Osteoblast (primary cell): Measurements from ENCODE around the gene BANP. TPM values are rescaled to one million over a fixed set of nuclear protein-coding genes. Genes with fewer than 3 reads are reported as not detected.
"Not testable (repeated sequence)": the region's sequence is repeated elsewhere in the genome, so short reads cannot be mapped to it uniquely, and the experiment has no call there.

ENCODE experiments used
- DNase-seq: peaks from one replicate; pipeline ENCODE4 v3.0.0; 2011; ENCODE audit warnings: low spot score, mixed read lengths; ENCODE audit not compliant: insufficient read length; ENCODE audit errors: missing footprints
- H2AFZ ChIP-seq: 2 replicates; pipeline ENCODE4 v1.6.0; 2011; ENCODE audit warnings: mild to moderate bottlenecking, low read length
- H3K27ac ChIP-seq: 2 replicates; pipeline ENCODE4 v1.5.1; 2011; ENCODE audit warnings: mild to moderate bottlenecking, low read depth, low read length, moderate library complexity
- H3K27me3 ChIP-seq: 2 replicates; pipeline ENCODE4 v1.6.0; 2012; ENCODE audit warnings: mild to moderate bottlenecking, control low read depth, inconsistent platforms, low read length, moderate library complexity; ENCODE audit not compliant: insufficient read depth
- H3K36me3 ChIP-seq: 2 replicates; pipeline ENCODE4 v1.5.1; 2011; ENCODE audit warnings: mild to moderate bottlenecking, low read length, control low read depth, moderate library complexity; ENCODE audit not compliant: insufficient read depth
- H3K4me1 ChIP-seq: 2 replicates; pipeline ENCODE4 v1.5.1; 2011; ENCODE audit warnings: mild to moderate bottlenecking, low read length, control low read depth, moderate library complexity; ENCODE audit not compliant: insufficient read depth
- H3K4me2 ChIP-seq: 2 replicates; pipeline ENCODE4 v1.6.0; 2011; ENCODE audit warnings: mild to moderate bottlenecking, low read length; ENCODE audit not compliant: insufficient read depth
- H3K4me3 ChIP-seq: fragments of 200-600 bp; sonication (generic); 3 replicates; pipeline ENCODE4 v1.5.1; 2012; ENCODE audit warnings: mild to moderate bottlenecking, low read length, inconsistent platforms; ENCODE audit not compliant: insufficient read depth
- H3K79me2 ChIP-seq: 2 replicates; pipeline ENCODE4 v1.6.0; 2012; ENCODE audit warnings: mild to moderate bottlenecking, low read length, control low read depth, inconsistent platforms; ENCODE audit not compliant: insufficient read depth
- H3K9me3 ChIP-seq: 2 replicates; pipeline ENCODE4 v1.5.1; 2011; ENCODE audit warnings: low read depth, low read length, control low read depth
- H4K20me1 ChIP-seq: 2 replicates; pipeline ENCODE4 v1.6.0; 2012; ENCODE audit warnings: mild to moderate bottlenecking, low read length, control low read depth; ENCODE audit not compliant: insufficient read depth
- total RNA-seq: library from RNA; depleted of rRNA; stranded (reverse); fragments of >200 nt; gene quantifications from 2 replicates; pipeline ENCODE4 v1.2.3, GENCODE V29; 2012
- TF ChIP-seq, protein P1 (sequence below): IDR thresholded peaks from 2 replicates; pipeline ENCODE4 v1.5.1; 2011; ENCODE audit warnings: mild to moderate bottlenecking, low read depth, low read length, moderate library complexity; ENCODE audit errors: extremely low read depth

The BANP gene
- total RNA-seq, 1 donor: 23.5 TPM

DNA sequence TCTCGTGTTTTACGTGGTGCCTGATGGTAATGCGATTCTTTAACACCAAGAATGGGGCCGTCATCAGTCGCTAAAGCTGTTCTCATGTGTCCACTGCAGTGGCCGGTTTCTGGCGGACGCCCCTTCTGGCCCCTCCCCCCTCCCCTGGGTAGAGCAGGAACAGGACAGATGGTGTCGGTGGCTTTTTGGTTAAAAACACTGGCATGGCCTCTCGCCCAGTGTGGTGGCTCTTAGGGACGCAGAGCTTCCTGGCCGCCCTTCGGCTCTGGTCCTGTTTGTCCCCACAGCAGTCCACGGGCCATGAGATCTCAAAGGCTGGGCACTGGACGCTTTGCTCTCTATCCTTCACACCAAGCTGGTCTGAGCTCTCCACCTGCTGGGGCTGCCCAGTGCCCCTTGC, 151.8 kb downstream of the BANP start:
- Histone ChIP-seq H2AFZ (no peak overlapping the region), H3K4me1 (no peaks in the 10 kb centered on the region), H3K27ac (no peak overlapping the region), H3K36me3 (no peaks in the 10 kb centered on the region), H3K79me2 (no peaks in the 10 kb centered on the region), H4K20me1 (no peaks in the 10 kb centered on the region), H3K4me2 (no peak overlapping the region), H3K27me3 (peaks cover 20% of the 10 kb centered on the region), H3K9me3 (no peaks in the 10 kb centered on the region), H3K4me3 (no peak overlapping the region)
- TF ChIP-seq, protein P1, sequence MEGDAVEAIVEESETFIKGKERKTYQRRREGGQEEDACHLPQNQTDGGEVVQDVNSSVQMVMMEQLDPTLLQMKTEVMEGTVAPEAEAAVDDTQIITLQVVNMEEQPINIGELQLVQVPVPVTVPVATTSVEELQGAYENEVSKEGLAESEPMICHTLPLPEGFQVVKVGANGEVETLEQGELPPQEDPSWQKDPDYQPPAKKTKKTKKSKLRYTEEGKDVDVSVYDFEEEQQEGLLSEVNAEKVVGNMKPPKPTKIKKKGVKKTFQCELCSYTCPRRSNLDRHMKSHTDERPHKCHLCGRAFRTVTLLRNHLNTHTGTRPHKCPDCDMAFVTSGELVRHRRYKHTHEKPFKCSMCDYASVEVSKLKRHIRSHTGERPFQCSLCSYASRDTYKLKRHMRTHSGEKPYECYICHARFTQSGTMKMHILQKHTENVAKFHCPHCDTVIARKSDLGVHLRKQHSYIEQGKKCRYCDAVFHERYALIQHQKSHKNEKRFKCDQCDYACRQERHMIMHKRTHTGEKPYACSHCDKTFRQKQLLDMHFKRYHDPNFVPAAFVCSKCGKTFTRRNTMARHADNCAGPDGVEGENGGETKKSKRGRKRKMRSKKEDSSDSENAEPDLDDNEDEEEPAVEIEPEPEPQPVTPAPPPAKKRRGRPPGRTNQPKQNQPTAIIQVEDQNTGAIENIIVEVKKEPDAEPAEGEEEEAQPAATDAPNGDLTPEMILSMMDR: no peak
- no peak for DNase-seq

DNA sequence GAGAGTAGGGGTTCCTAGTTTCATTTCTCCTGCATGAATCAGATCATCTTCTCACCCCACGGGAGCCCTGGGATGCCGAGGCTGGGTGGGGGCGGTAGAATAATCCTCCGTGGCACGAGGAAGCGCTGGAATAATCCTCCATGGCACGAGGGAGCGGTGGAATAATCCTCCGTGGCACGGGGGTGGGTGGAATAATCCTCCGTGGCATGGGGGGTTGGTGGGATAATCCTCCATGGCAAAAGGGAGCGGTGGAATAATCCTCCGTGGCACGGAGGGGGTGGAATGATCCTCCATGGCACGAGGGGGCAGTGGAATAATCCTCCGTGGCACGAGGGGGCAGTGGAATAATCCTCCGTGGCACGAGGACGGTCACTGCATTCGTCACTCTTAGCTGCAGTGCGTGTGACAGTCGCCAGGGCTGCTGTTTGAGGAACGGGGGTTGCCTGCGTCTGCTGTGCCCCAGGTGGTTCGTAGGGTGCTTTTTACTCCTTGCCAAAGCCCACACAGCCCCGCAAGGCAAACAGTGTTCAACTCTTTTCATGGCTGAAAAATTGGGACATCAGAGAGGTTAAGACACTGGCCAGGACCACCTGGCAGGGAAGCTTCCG, 152.5 kb downstream of the BANP start:
- no peak for DNase-seq
- Histone ChIP-seq H3K9me3 (no peaks in the 10 kb centered on the region), H3K27ac (no peak overlapping the region), H3K27me3 (peaks cover 20% of the 10 kb centered on the region), H3K4me3 (no peak overlapping the region), H3K4me1 (no peaks in the 10 kb centered on the region), H3K4me2 (no peak overlapping the region), H3K79me2 (no peaks in the 10 kb centered on the region), H4K20me1 (no peaks in the 10 kb centered on the region), H3K36me3 (no peaks in the 10 kb centered on the region), H2AFZ (no peak overlapping the region)
- TF ChIP-seq, protein P1: no peak

DNA sequence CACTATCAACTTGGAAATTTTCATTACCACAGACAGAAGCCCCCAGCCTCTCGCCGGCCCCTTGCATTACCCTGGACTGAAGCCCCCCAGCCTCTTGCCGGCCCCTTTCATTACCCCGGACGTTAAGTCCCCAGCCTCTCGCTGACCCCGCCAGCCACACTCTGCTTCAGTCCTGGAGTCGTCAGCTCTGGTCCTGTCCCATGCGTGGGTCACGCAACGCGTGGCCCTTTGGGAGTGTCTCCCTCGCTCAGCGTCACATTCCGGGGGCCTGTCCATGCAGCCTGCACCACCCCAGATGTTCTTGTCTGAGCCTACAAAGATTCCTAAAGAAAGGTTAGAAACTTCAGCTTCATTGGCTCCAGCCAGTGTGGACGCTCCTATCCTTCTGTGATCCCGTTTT, 153.1 kb downstream of the BANP start:
- not testable (repeated sequence) for H3K9me3 ChIP-seq, H3K4me1 ChIP-seq, H2AFZ ChIP-seq, H3K4me3 ChIP-seq, DNase-seq, H3K36me3 ChIP-seq, H3K27ac ChIP-seq, H3K79me2 ChIP-seq, H3K4me2 ChIP-seq, H4K20me1 ChIP-seq
- peaks cover 20% of the 10 kb centered on the region for H3K27me3 ChIP-seq

DNA sequence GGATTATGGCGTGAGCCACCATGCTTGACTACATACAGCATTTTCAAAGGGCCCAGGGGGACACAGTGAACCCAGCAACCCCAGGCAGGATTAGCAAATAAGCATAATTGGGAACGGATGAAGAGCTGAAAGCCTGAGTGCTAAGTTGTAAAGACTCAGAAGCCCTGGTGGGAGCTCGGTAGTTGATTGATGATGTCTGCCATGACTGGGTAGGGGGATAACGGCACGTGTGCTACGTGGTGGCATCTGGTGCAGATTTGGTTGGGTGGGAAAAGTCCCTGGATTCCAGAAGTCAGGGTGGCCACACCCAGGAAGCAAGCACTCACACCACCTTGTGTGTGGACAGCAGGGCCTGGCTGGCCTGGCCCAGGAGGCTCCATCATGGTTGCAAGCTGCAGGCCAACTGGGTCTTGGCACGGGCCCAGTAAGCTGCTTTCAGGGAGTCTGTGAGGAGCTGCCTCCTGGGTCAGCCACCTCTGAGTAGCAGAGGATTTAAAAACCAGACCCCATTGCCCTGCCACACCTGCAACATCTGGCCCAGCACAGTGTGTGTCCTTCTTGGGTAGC, 154.4 kb downstream of the BANP start:
- not testable (repeated sequence) for H3K4me1 ChIP-seq, H3K36me3 ChIP-seq, H3K79me2 ChIP-seq, H3K27ac ChIP-seq, H3K4me2 ChIP-seq, H3K4me3 ChIP-seq, H3K27me3 ChIP-seq, DNase-seq, H4K20me1 ChIP-seq, H2AFZ ChIP-seq, H3K9me3 ChIP-seq

DNA sequence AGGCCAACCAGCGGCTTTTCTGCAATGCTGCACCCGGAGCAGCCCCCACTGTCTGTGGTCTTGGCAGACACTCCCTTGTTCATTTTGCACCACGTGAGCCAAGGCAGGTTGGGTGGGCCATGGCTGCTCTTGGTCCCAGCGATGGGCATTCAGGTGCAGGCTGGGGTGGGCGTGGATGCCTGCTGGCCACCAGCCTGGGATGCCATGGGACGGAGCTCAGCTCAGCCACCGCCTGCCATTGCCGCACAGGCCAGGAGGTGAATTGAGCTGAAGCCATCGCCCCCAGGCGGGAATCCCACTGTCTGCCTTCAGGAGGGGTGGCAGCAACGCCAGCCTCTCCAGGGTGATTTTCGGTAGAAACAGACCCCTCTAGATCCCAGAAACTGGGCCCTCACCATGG, 155.3 kb downstream of the BANP start:
- H4K20me1 ChIP-seq, H3K4me1 ChIP-seq, H3K27ac ChIP-seq, H3K4me2 ChIP-seq, H3K79me2 ChIP-seq, H3K9me3 ChIP-seq, H3K4me3 ChIP-seq, H2AFZ ChIP-seq, H3K27me3 ChIP-seq, H3K36me3 ChIP-seq, DNase-seq: not testable (repeated sequence)
